ENCODE results near the gene NACAD.

- TF ChIP-seq EZH2 (IDR thresholded peaks at IDR 0.05; ENCODE audit: insufficient read depth, poor library complexity, severe bottlenecking) (no peak), EZH2phosphoT487 (IDR thresholded peaks at IDR 0.05; ENCODE audit: insufficient read depth, low read depth) (no peak)
These were observed 12.2 kb upstream of the NACAD start for GRCh38 chr7:45100761-45101480.

Measured in GM23248 (cell line).